B cell (primary cell): ENCODE results near the gene PKNOX2. TPM values are rescaled to one million over a fixed set of nuclear protein-coding genes. Genes with fewer than 3 reads are reported as not detected.

Experiments
- ATAC-seq: fragments of 200-7000 bp; cut with Tn5 transposase; one replicate; pipeline ENCODE4 v1.10.0; 2021; ENCODE audit warnings: low read depth, mild to moderate bottlenecking, moderate number of reproducible peaks, moderate library complexity
- CTCF ChIA-PET: fragments of 350-600 bp; sonication (Branson Sonifier 250); formaldehyde crosslinking; loops from one replicate; lab custom pipeline; 2021; ENCODE audit warnings: antibody characterized with exemption, inconsistent platforms; lab: Charles Lee
- POLR2A ChIA-PET: fragments of 350-600 bp; sonication (Branson Sonifier 250); formaldehyde crosslinking; loops from one replicate; lab custom pipeline; 2021; ENCODE audit warnings: antibody characterized with exemption; lab: Charles Lee
- DNase-seq: peaks from one replicate; pipeline ENCODE4 v3.0.0; 2013
- H2AFZ ChIP-seq: 2 replicates; pipeline ENCODE4 v1.6.1; 2012; ENCODE audit warnings: mild to moderate bottlenecking, low read depth, low read length; ENCODE audit not compliant: insufficient read depth, poor library complexity, severe bottlenecking
- H3K27ac ChIP-seq, 2 donors: 1 replicate in 1 of 2; 2 replicates in 1 of 2; pipeline ENCODE4 v1.5.1; 2012 to 2013; ENCODE audit warnings: low read length in 2 of 2, mild to moderate bottlenecking in 2 of 2, moderate library complexity in 1 of 2
- H3K27me3 ChIP-seq, 4 experiments: fragments of 200-600 bp in 1 of 4; sonication (generic) in 1 of 4; replicated peaks in 1 of 4; 1 replicate in 2 of 4; 2 replicates in 2 of 4; pipeline versions ENCODE4 v1.6.1 to v1.7.0; 2013 to 2016; ENCODE audit warnings: low read length in 3 of 4, mild to moderate bottlenecking in 2 of 4, mixed read lengths in 1 of 4, moderate library complexity in 1 of 4; ENCODE audit not compliant: insufficient read depth in 4 of 4, control insufficient read depth in 3 of 4; ENCODE audit errors: control extremely low read depth in 1 of 4
- H3K36me3 ChIP-seq, 2 experiments: replicated peaks in 1 of 2; 1 replicate in 1 of 2; 2 replicates in 1 of 2; pipeline versions ENCODE4 v1.6.1 to v1.7.1; 2013; ENCODE audit warnings: low read length in 1 of 2; ENCODE audit not compliant: insufficient read depth in 2 of 2, control insufficient read depth in 1 of 2; ENCODE audit errors: control extremely low read depth in 1 of 2, extremely low read depth in 1 of 2
- H3K4me1 ChIP-seq, 2 donors: fragments of 200-600 bp in 1 of 2; sonication (generic) in 1 of 2; 1 replicate in 1 of 2; 2 replicates in 1 of 2; pipeline versions ENCODE4 v1.5.1 to v1.6.1; 2013 to 2017; ENCODE audit warnings: low read length in 2 of 2; ENCODE audit not compliant: control insufficient read depth in 2 of 2, insufficient read depth in 2 of 2
- H3K4me2 ChIP-seq: replicated peaks from 2 replicates; pipeline ENCODE3; 2012; ENCODE audit warnings: mild to moderate bottlenecking, low read depth, low read length; ENCODE audit not compliant: poor library complexity, severe bottlenecking
- H3K4me3 ChIP-seq, 5 experiments: fragments of 200-600 bp in 1 of 5; sonication (generic) in 1 of 5; 1 replicate in 3 of 5; 2 replicates in 2 of 5; pipeline versions ENCODE4 v1.5.1 to v1.7.0; 2011 to 2016; ENCODE audit warnings: low read length in 4 of 5, mild to moderate bottlenecking in 4 of 5, low read depth in 2 of 5, control low read depth in 1 of 5, moderate library complexity in 1 of 5; ENCODE audit not compliant: insufficient read depth in 1 of 5; ENCODE audit errors: control extremely low read depth in 1 of 5, extremely low read depth in 1 of 5
- H3K79me2 ChIP-seq: fragments of 200-600 bp; sonication (generic); one replicate; pipeline ENCODE4 v1.6.0; 2016; ENCODE audit warnings: low read length; ENCODE audit not compliant: control insufficient read depth, insufficient read depth
- H3K9ac ChIP-seq: fragments of 200-600 bp; sonication (generic); 2 replicates; pipeline ENCODE4 v1.6.1; 2017; ENCODE audit warnings: mild to moderate bottlenecking, low read length, moderate library complexity
- H3K9me3 ChIP-seq, 3 donors: one replicate each; pipeline versions ENCODE4 v1.6.1 to v1.7.1; 2013; ENCODE audit warnings: low read length in 2 of 3; ENCODE audit not compliant: control insufficient read depth in 2 of 3, insufficient read depth in 1 of 3; ENCODE audit errors: control extremely low read depth in 1 of 3
- H4K20me1 ChIP-seq: 2 replicates; pipeline ENCODE4 v1.6.0; 2012; ENCODE audit warnings: mild to moderate bottlenecking, low read length; ENCODE audit not compliant: insufficient read depth, control insufficient read depth, poor library complexity, severe bottlenecking
- H3K27ac Mint-ChIP-seq: one replicate; pipeline ENCODE4 v1.8.0; 2021; ENCODE audit warnings: mixed read lengths
- H3K27me3 Mint-ChIP-seq: one replicate; pipeline ENCODE4 v1.8.0; 2021; ENCODE audit warnings: mixed read lengths
- H3K4me1 Mint-ChIP-seq: one replicate; pipeline ENCODE4 v1.8.0; 2021; ENCODE audit warnings: mixed read lengths
- H3K4me3 Mint-ChIP-seq: one replicate; pipeline ENCODE4 v1.8.0; 2021; ENCODE audit warnings: mixed read lengths
- H3K9me3 Mint-ChIP-seq: one replicate; pipeline ENCODE4 v1.8.0; 2022; ENCODE audit warnings: mixed read lengths; ENCODE audit not compliant: insufficient read depth
- EZH2 ChIP-seq: IDR thresholded peaks from 2 replicates; pipeline ENCODE4 v1.6.1; 2012; ENCODE audit warnings: borderline replicate concordance, low read depth, mild to moderate bottlenecking, moderate library complexity, low read length; ENCODE audit not compliant: insufficient read depth, poor library complexity, severe bottlenecking
- WGBS: methylation state at CpG from one replicate; pipeline ENCODE4 v1.1.5; 2013; ENCODE audit warnings: missing lambda C conversion rate; ENCODE audit not compliant: insufficient coverage; 5-methylcytosine and 5-hydroxymethylcytosine counted together
- intact Hi-C: fragments of 100-400 bp; cut with micrococcal nuclease; formaldehyde crosslinking; loops from one replicate; pipeline ENCODE4 v1.10.0; 2022
- polyA plus RNA-seq: library from polyadenylated mRNA; depleted of rRNA; stranded (reverse); fragments of >200 nt; gene quantifications from 2 replicates; pipeline ENCODE4 v1.2.3, GENCODE V29; 2012
- total RNA-seq, 2 donors: library from RNA; stranded (reverse); fragments of 120-200 nt in 1 of 2; gene quantifications; 1 replicate in 1 of 2; 2 replicates in 1 of 2; pipeline versions ENCODE4 v1.2.3 to v1.2.4, GENCODE V29; 2013 to 2022
- TF ChIP-seq, protein P1 (sequence below): fragments of 200-600 bp; IDR thresholded peaks from one replicate; pipeline ENCODE4 v1.8.0; 2022; ENCODE audit warnings: antibody characterized with exemption, mild to moderate bottlenecking

Gene PKNOX2
- total and polyA plus RNA-seq, 2 donors (not counting 1 experiment from before 2014, with no cell fraction given): not detected

- TF ChIP-seq EZH2: no peak
- TF ChIP-seq, protein P1, sequence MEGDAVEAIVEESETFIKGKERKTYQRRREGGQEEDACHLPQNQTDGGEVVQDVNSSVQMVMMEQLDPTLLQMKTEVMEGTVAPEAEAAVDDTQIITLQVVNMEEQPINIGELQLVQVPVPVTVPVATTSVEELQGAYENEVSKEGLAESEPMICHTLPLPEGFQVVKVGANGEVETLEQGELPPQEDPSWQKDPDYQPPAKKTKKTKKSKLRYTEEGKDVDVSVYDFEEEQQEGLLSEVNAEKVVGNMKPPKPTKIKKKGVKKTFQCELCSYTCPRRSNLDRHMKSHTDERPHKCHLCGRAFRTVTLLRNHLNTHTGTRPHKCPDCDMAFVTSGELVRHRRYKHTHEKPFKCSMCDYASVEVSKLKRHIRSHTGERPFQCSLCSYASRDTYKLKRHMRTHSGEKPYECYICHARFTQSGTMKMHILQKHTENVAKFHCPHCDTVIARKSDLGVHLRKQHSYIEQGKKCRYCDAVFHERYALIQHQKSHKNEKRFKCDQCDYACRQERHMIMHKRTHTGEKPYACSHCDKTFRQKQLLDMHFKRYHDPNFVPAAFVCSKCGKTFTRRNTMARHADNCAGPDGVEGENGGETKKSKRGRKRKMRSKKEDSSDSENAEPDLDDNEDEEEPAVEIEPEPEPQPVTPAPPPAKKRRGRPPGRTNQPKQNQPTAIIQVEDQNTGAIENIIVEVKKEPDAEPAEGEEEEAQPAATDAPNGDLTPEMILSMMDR: no peak
- Histone ChIP-seq H3K4me3 (no peak overlapping the region), H3K9me3 (peaks cover 0 to 3% (median 0%) of the 10 kb centered on the region in 3 donors), H3K27ac (no peak overlapping the region), H4K20me1 (no peaks in the 10 kb centered on the region), H3K9ac (no peak overlapping the region), H3K36me3 (no peaks in the 10 kb centered on the region), H3K4me1 (no peaks in the 10 kb centered on the region), H2AFZ (no peak overlapping the region), H3K79me2 (no peaks in the 10 kb centered on the region), H3K4me2 (no peak overlapping the region), H3K27me3 (peaks cover 0 to 8% (median 2%) of the 10 kb centered on the region in 4 experiments)
- Mint-ChIP-seq H3K9me3 (no peaks in the 10 kb centered on the region), H3K4me1 (no peaks in the 10 kb centered on the region), H3K27ac (no peak overlapping the region), H3K27me3 (peaks cover 20% of the 10 kb centered on the region), H3K4me3 (no peak overlapping the region)
- intact Hi-C loops: no loop called here
- DNase-seq: no peak
- POLR2A ChIA-PET: no interaction called here
- ATAC-seq: no peak
- CTCF ChIA-PET: no interaction called here
- no CpG with 5 or more reads among the region's 2 CpGs for WGBS
Observed at GRCh38 chr11:125465255-125465654, 300.7 kb downstream of the PKNOX2 start.

- no peak overlapping the region for H3K4me3 Mint-ChIP-seq
- H3K27ac ChIP-seq: no peak overlapping the region
- no peak overlapping the region for H3K4me2 ChIP-seq
- no peaks in the 10 kb centered on the region for H3K4me1 Mint-ChIP-seq
- H3K9ac ChIP-seq: no peak overlapping the region
- intact Hi-C loops: no loop called here
- ChIA-PET CTCF (no interaction called here), POLR2A (no interaction called here)
- H3K4me1 ChIP-seq: no peaks in the 10 kb centered on the region
- no peak for TF ChIP-seq EZH2
- TF ChIP-seq, protein P1: no peak
- H3K27me3 ChIP-seq: peaks cover 0 to 8% (median 2%) of the 10 kb centered on the region in 4 experiments
- H3K4me3 ChIP-seq: no peak overlapping the region
- H3K9me3 Mint-ChIP-seq: no peaks in the 10 kb centered on the region
- no peak overlapping the region for H3K27ac Mint-ChIP-seq
- peaks cover 0 to 3% (median 0%) of the 10 kb centered on the region in 3 donors for H3K9me3 ChIP-seq
- H2AFZ ChIP-seq: no peak overlapping the region
- H3K79me2 ChIP-seq: no peaks in the 10 kb centered on the region
- DNase-seq (no peak), ATAC-seq (no peak)
- peaks cover 20% of the 10 kb centered on the region for H3K27me3 Mint-ChIP-seq
- 36% methylated on average over 3 of the region's 5 CpGs for WGBS
- no peaks in the 10 kb centered on the region for H4K20me1 ChIP-seq
- no peaks in the 10 kb centered on the region for H3K36me3 ChIP-seq
Observed at GRCh38 chr11:125465701-125466100, 301.1 kb downstream of the PKNOX2 start.
